Spleen (tissue), 11 donors: ENCODE results near the gene LSAMP. TPM values are rescaled to one million over a fixed set of nuclear protein-coding genes. Genes with fewer than 3 reads are reported as not detected.

Experiments
- DNase-seq: peaks from one replicate; pipeline ENCODE4 v3.0.0-alpha.2; 2020
- H3K27ac ChIP-seq, 8 donors: fragments of 200-600 bp; sonication (generic) in 7 of 8; 1 replicate in 4 of 8; 2 replicates in 4 of 8; pipeline versions ENCODE4 v1.5.0 to v1.8.0; 2016 to 2021; ENCODE audit warnings: inconsistent platforms in 4 of 8, mild to moderate bottlenecking in 4 of 8, moderate library complexity in 1 of 8
- H3K27me3 ChIP-seq, 7 donors: fragments of 200-600 bp; sonication (generic) in 6 of 7; replicated peaks in 1 of 7; 1 replicate in 4 of 7; 2 replicates in 3 of 7; pipeline versions ENCODE4 v1.5.0 to v1.8.0; 2016 to 2021; ENCODE audit warnings: inconsistent platforms in 3 of 7, mild to moderate bottlenecking in 1 of 7
- H3K36me3 ChIP-seq, 6 donors: fragments of 200-600 bp; sonication (generic) in 5 of 6; 1 replicate in 4 of 6; 2 replicates in 2 of 6; pipeline versions ENCODE4 v1.5.0 to v1.8.0; 2016 to 2021; ENCODE audit warnings: inconsistent platforms in 2 of 6
- H3K4me1 ChIP-seq, 6 donors: fragments of 200-600 bp; sonication (generic) in 5 of 6; 1 replicate in 3 of 6; 2 replicates in 3 of 6; pipeline versions ENCODE4 v1.5.0 to v1.8.0; 2016 to 2021; ENCODE audit warnings: inconsistent platforms in 3 of 6
- H3K4me3 ChIP-seq, 8 donors: fragments of 200-600 bp; sonication (generic) in 7 of 8; 1 replicate in 4 of 8; 2 replicates in 4 of 8; pipeline versions ENCODE4 v1.5.0 to v1.8.0; 2016 to 2021; ENCODE audit warnings: inconsistent platforms in 4 of 8, mild to moderate bottlenecking in 4 of 8, moderate library complexity in 2 of 8
- H3K9me3 ChIP-seq, 8 donors: fragments of 200-600 bp; sonication (generic) in 7 of 8; 1 replicate in 4 of 8; 2 replicates in 4 of 8; pipeline versions ENCODE4 v1.5.0 to v1.8.0; 2016 to 2021; ENCODE audit warnings: inconsistent platforms in 4 of 8
- CTCF ChIP-seq, 11 experiments: fragments of 200-600 bp in 7 of 11; fragments of 450-650 bp in 4 of 11; sonication (generic) in 4 of 11; IDR thresholded peaks in 8 of 11; conservative IDR thresholded peaks in 3 of 11; 1 replicate in 7 of 11; 2 replicates in 4 of 11; pipeline versions ENCODE4 v1.4.0 to v1.8.0; 2016 to 2021; ENCODE audit warnings: antibody characterized with exemption in 11 of 11, inconsistent platforms in 4 of 11, mild to moderate bottlenecking in 1 of 11
- POLR2A ChIP-seq, 3 donors: fragments of 450-650 bp; IDR thresholded peaks; one replicate each; pipeline ENCODE4 v1.5.1; 2017; ENCODE audit warnings: antibody characterized with exemption in 3 of 3, mild to moderate bottlenecking in 1 of 3
- POLR2AphosphoS5 ChIP-seq, 3 donors: sonication (generic); formaldehyde crosslinking; IDR thresholded peaks; one replicate each; pipeline ENCODE4 v1.5.1; 2017; ENCODE audit warnings: antibody characterized with exemption in 3 of 3
- WGBS, 5 donors: extraction: QIAGEN DNeasy Blood & Tissue Kit in 3 of 5; methylation state at CpG; one replicate each; pipeline versions ENCODE4 v1.1.5 to v1.1.7; 2013 to 2018; 5-methylcytosine and 5-hydroxymethylcytosine counted together
- intact Hi-C: fragments of 100-400 bp; cut with DNase I; formaldehyde crosslinking; loops from one replicate; pipeline ENCODE4 v1.15.0; 2023; ENCODE audit warnings: low total_unique reads
- polyA plus RNA-seq, 3 donors: library from polyadenylated mRNA; stranded (reverse); fragments of 200-250 nt; gene quantifications; one replicate each; pipeline ENCODE4 v1.2.1, GENCODE V29; 2013
- total RNA-seq, 7 donors: library from RNA; depleted of rRNA in 3 of 7; stranded (reverse); fragments of >200 nt in 3 of 7; fragmentation: NEBNext Ultra II Directional in 4 of 7; extraction: Animal tissue kit (Norgen Biotek cat#: 25700) in 4 of 7; gene quantifications; one replicate each; pipeline versions ENCODE4 v1.1.0 to v1.2.1, GENCODE V29; 2016 to 2021
- donor health status: healthy with polysubstance abuse.
- donor health status: DM: no; HTN: no; CAD: no; lungs with moderate emphysema.
- donor health status: DM: no; HTN: no; CAD: no.
- donor health status: Bipolar disorder and iron deficiency.
- donor health status: healthy.
- donor health status: DM: no; HTN: no; CAD: no.
- donor health status: DM: yes; HTN: yes; CAD: no.

LSAMP gene
- total and polyA plus RNA-seq, 10 donors = 0.45 to 6.8 (median 1.3) TPM

GRCh38 chr3:115790759-115791158, 654.5 kb downstream of the LSAMP start:
- intact Hi-C loops = no loop called here
- Histone ChIP-seq H3K4me3 (no peak overlapping the region), H3K4me1 (peaks cover 0 to 8% (median 0%) of the 10 kb centered on the region in 6 donors), H3K27ac (no peak overlapping the region), H3K27me3 (peaks cover 0 to 11% (median 0%) of the 10 kb centered on the region in 7 donors), H3K9me3 (no peaks in the 10 kb centered on the region), H3K36me3 (no peaks in the 10 kb centered on the region)
- no peak for DNase-seq
- WGBS, 5 donors = 75 to 84% (median 81%) methylated on average over 3 of the region's 3 CpGs
- TF ChIP-seq POLR2AphosphoS5 (IDR thresholded peaks at IDR 0.05) (no peak), POLR2A (IDR thresholded peaks at IDR 0.05) (no peak), CTCF (IDR thresholded peaks at IDR 0.05 in 8 of 11, conservative IDR thresholded peaks at IDR 0.05 in 3 of 11) (no peak)

GRCh38 chr3:115789481-115789880, 655.8 kb downstream of the LSAMP start:
- Histone ChIP-seq H3K4me3 (no peak overlapping the region), H3K36me3 (no peaks in the 10 kb centered on the region), H3K9me3 (no peaks in the 10 kb centered on the region), H3K27ac (no peak overlapping the region), H3K4me1 (peaks cover 0 to 20% (median 10%) of the 10 kb centered on the region in 6 donors), H3K27me3 (peaks cover 0 to 11% (median 0%) of the 10 kb centered on the region in 7 donors)
- DNase-seq = no peak
- TF ChIP-seq CTCF (IDR thresholded peaks at IDR 0.05 in 8 of 11, conservative IDR thresholded peaks at IDR 0.05 in 3 of 11) (no peak), POLR2AphosphoS5 (IDR thresholded peaks at IDR 0.05) (no peak), POLR2A (IDR thresholded peaks at IDR 0.05) (no peak)
- WGBS, 5 donors = 88 to 92% (median 89%) methylated on average over 4 of the region's 4 CpGs
- intact Hi-C loops = no loop called here

GRCh38 chr3:115788921-115789470, 656.3 kb downstream of the LSAMP start:
- TF ChIP-seq POLR2AphosphoS5 (IDR thresholded peaks at IDR 0.05) (no peak), POLR2A (IDR thresholded peaks at IDR 0.05) (no peak), CTCF (IDR thresholded peaks at IDR 0.05 in 8 of 11, conservative IDR thresholded peaks at IDR 0.05 in 3 of 11) (no peak)
- 78 to 83% (median 80%) methylated on average over 4 of the region's 4 CpGs for WGBS, 5 donors
- H3K4me3 ChIP-seq = no peak overlapping the region
- H3K27ac ChIP-seq = no peak overlapping the region
- H3K4me1 ChIP-seq = peaks cover 0 to 21% (median 10%) of the 10 kb centered on the region in 6 donors
- H3K36me3 ChIP-seq = no peaks in the 10 kb centered on the region
- DNase-seq = no peak
- intact Hi-C loops = no loop called here
- H3K27me3 ChIP-seq = peaks cover 0 to 11% (median 0%) of the 10 kb centered on the region in 7 donors
- no peaks in the 10 kb centered on the region for H3K9me3 ChIP-seq

GRCh38 chr3:115787818-115788217, 657.5 kb downstream of the LSAMP start:
- no peak for DNase-seq
- H3K27me3 ChIP-seq = peaks cover 0 to 18% (median 0%) of the 10 kb centered on the region in 7 donors
- no peaks in the 10 kb centered on the region for H3K36me3 ChIP-seq
- no peak overlapping the region for H3K4me3 ChIP-seq
- H3K9me3 ChIP-seq = no peaks in the 10 kb centered on the region
- no peak overlapping the region for H3K27ac ChIP-seq
- TF ChIP-seq CTCF (IDR thresholded peaks at IDR 0.05 in 8 of 11, conservative IDR thresholded peaks at IDR 0.05 in 3 of 11) = no peak
- TF ChIP-seq POLR2AphosphoS5 (IDR thresholded peaks at IDR 0.05) = no peak
- no peak for TF ChIP-seq POLR2A (IDR thresholded peaks at IDR 0.05)
- H3K4me1 ChIP-seq = peaks cover 0 to 28% (median 17%) of the 10 kb centered on the region in 6 donors
- WGBS, 5 donors = 79 to 96% (median 91%) methylated on average over 2 of the region's 2 CpGs
- intact Hi-C loops = no loop called here
